GM12801 (cell line): ENCODE measurements around the gene IGFBP6.

Source experiments
- CTCF ChIP-seq: IDR thresholded peaks from one replicate; pipeline ENCODE4 v1.5.1; 2011; ENCODE audit warnings: control low read depth; ENCODE audit not compliant: insufficient read length; ENCODE audit errors: extremely low read depth

Gene IGFBP6

GRCh38 chr12:53071591-53072551 lies 25.6 kb upstream of the IGFBP6 start:
- TF ChIP-seq CTCF, result no peak

GRCh38 chr12:53073881-53074280 lies 23.6 kb upstream of the IGFBP6 start:
- no peak for TF ChIP-seq CTCF

GRCh38 chr12:53074283-53074998 lies 23.0 kb upstream of the IGFBP6 start:
- TF ChIP-seq CTCF, result no peak

- no peak for TF ChIP-seq CTCF
Measured at GRCh38 chr12:53074999-53075370, 22.5 kb upstream of the IGFBP6 start.

- TF ChIP-seq CTCF, result no peak
Measured at GRCh38 chr12:53076461-53076860, 21.0 kb upstream of the IGFBP6 start.

GRCh38 chr12:53077030-53077429 lies 20.4 kb upstream of the IGFBP6 start:
- no peak for TF ChIP-seq CTCF

GRCh38 chr12:53078425-53079225 lies 18.8 kb upstream of the IGFBP6 start:
- TF ChIP-seq CTCF, result no peak
